C1 segment of cervical spinal cord (tissue), 14 donors: Measurements from ENCODE around the gene HOOK2.
A peak's percentile ranks its signal among the peaks of the same experiment; 100 is the strongest.

Source experiments
- DNase-seq, 14 donors: peaks; one replicate each; lab custom pipeline; 2025; lab: John Stamatoyannopoulos, UW

The HOOK2 gene

GRCh38 chr19:12793290-12794195 lies 18.2 kb upstream of the HOOK2 start:
- peak; percentile 52 to 96 (median 88) for DNase-seq

GRCh38 chr19:12792853-12793289 lies 17.5 kb upstream of the HOOK2 start:
- peak in 4 of 14 donors; percentile 47 to 65 (median 52) for DNase-seq

GRCh38 chr19:12792051-12792852 lies 16.9 kb upstream of the HOOK2 start:
- peak in 10 of 14 donors; percentile 44 to 74 (median 67) for DNase-seq

- peak; percentile 67 to 99 (median 96) for DNase-seq
These were observed 16.1 kb upstream of the HOOK2 start, which contains the start of gene JUNB for GRCh38 chr19:12791345-12792050. TSS of gene JUNB (plus strand) at chr19:12791486. CDS start at chr19:12791772, 286 bp downstream.

GRCh38 chr19:12790628-12791344 lies 15.4 kb upstream of the HOOK2 start:
- peak in 2 of 14 donors; percentile 19 to 61 for DNase-seq

GRCh38 chr19:12789904-12790619 lies 14.7 kb upstream of the HOOK2 start:
- DNase-seq: peak; percentile 54 to 95 (median 86)

- DNase-seq: peak in 4 of 14 donors; percentile 42 to 62 (median 58)
These were observed 13.9 kb upstream of the HOOK2 start for GRCh38 chr19:12789098-12789903.

GRCh38 chr19:12788682-12789097 lies 13.3 kb upstream of the HOOK2 start:
- DNase-seq: peak in 9 of 14 donors; percentile 32 to 73 (median 64)

GRCh38 chr19:12788042-12788681 lies 12.8 kb upstream of the HOOK2 start:
- peak in 1 of 14 donors; percentile 15 for DNase-seq

- no peak for DNase-seq
These were observed 12.1 kb upstream of the HOOK2 start for GRCh38 chr19:12787458-12787857.

- no peak for DNase-seq
These were observed 11.6 kb upstream of the HOOK2 start for GRCh38 chr19:12786952-12787351.

GRCh38 chr19:12786141-12786870 lies 11.0 kb upstream of the HOOK2 start:
- peak in 11 of 14 donors; percentile 19 to 87 (median 68) for DNase-seq

GRCh38 chr19:12785431-12786031 lies 10.2 kb upstream of the HOOK2 start:
- peak in 6 of 14 donors; percentile 28 to 56 (median 46) for DNase-seq

GRCh38 chr19:12784871-12785430 lies 9.6 kb upstream of the HOOK2 start:
- peak in 3 of 14 donors; percentile 25 to 32 (median 29) for DNase-seq

GRCh38 chr19:12784394-12784870 lies 9.1 kb upstream of the HOOK2 start:
- DNase-seq: peak in 4 of 14 donors; percentile 25 to 43 (median 33)

GRCh38 chr19:12783849-12784393 lies 8.6 kb upstream of the HOOK2 start:
- peak in 7 of 14 donors; percentile 19 to 49 (median 34) for DNase-seq
